Transverse colon (tissue), 4 donors: ENCODE results near the gene GTF3C5.

Source experiments
- EP300 ChIP-seq: sonication (generic); formaldehyde crosslinking; IDR thresholded peaks from one replicate; pipeline ENCODE4 v1.6.1; 2017; ENCODE audit warnings: antibody characterized with exemption, low read depth
- POLR2A ChIP-seq: fragments of 450-650 bp; IDR thresholded peaks from one replicate; pipeline ENCODE4 v1.6.1; 2016; ENCODE audit warnings: antibody characterized with exemption, mild to moderate bottlenecking, moderate library complexity
- POLR2AphosphoS5 ChIP-seq, 3 donors: sonication (generic); formaldehyde crosslinking; IDR thresholded peaks; one replicate each; pipeline ENCODE4 v1.6.1; 2016; ENCODE audit warnings: antibody characterized with exemption in 3 of 3
- TF ChIP-seq, protein P1 (sequence below), 5 experiments: fragments of 200-600 bp in 3 of 5; fragments of 450-650 bp in 2 of 5; sonication (generic) in 3 of 5; IDR thresholded peaks; 1 replicate in 2 of 5; 2 replicates in 3 of 5; pipeline ENCODE4 v1.5.1; 2016 to 2017; ENCODE audit warnings: antibody characterized with exemption in 5 of 5, inconsistent platforms in 3 of 5, mild to moderate bottlenecking in 2 of 5, moderate library complexity in 1 of 5

DNA sequence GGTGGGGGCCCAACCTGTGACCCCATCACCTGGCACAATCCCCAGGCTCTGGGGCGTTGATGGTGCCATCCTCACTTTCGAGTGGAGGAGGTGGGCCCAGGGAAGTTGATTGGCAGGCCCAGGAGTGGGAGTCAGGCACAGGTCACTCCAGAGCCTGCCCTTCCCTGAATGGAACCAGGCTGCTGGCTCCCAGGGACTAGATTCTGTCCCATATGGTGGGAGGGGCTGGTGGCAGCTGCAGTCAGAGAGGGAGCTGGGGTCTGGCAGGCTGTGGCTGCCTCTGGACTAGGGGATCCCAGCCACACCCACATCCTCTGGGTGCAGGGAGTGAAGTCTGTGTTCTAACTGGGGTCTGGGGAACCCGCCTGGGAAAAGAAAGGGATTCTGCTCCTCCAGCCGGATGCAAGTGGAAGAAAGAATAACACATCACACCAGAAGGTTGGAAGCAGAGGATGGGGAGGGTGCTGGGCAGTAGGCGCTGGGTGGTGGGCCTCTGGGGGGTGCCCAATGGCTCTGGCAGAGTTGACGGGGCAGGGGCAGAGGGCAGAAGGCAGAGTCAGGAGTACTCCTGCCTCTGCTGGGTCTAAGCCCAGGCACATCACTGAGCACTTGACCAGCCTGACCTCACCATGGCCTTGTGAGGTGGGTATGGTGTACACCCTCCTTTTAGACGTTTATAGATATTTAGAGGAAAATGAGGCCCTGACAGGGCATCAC lies 56.8 kb downstream of the GTF3C5 start:
- TF ChIP-seq, protein P1, sequence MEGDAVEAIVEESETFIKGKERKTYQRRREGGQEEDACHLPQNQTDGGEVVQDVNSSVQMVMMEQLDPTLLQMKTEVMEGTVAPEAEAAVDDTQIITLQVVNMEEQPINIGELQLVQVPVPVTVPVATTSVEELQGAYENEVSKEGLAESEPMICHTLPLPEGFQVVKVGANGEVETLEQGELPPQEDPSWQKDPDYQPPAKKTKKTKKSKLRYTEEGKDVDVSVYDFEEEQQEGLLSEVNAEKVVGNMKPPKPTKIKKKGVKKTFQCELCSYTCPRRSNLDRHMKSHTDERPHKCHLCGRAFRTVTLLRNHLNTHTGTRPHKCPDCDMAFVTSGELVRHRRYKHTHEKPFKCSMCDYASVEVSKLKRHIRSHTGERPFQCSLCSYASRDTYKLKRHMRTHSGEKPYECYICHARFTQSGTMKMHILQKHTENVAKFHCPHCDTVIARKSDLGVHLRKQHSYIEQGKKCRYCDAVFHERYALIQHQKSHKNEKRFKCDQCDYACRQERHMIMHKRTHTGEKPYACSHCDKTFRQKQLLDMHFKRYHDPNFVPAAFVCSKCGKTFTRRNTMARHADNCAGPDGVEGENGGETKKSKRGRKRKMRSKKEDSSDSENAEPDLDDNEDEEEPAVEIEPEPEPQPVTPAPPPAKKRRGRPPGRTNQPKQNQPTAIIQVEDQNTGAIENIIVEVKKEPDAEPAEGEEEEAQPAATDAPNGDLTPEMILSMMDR (IDR thresholded peaks at IDR 0.05), result no peak
- TF ChIP-seq POLR2A (no peak), EP300 (no peak), POLR2AphosphoS5 (IDR thresholded peaks at IDR 0.05) (no peak)
